GM21390 (cell line): ENCODE results near the gene OR10G4.
"Not testable (repeated sequence)": the region's sequence is repeated elsewhere in the genome, so short reads cannot be mapped to it uniquely, and the experiment has no call there.

Experiments used
- ATAC-seq: cut with Tn5 transposase; IDR thresholded peaks from one replicate; pipeline ENCODE4 v1.9.1; 2021; ENCODE audit not compliant: unreplicated experiment

Gene OR10G4

GRCh38 chr11:124012697-124013096, at the start of gene OR10G4:
TSS of gene OR10G4 (plus strand) at chr11:124012997. CDS start at chr11:124015575, 2,578 bp downstream.
- no peak for ATAC-seq

- ATAC-seq: no peak
Observed at GRCh38 chr11:123973816-123974215, 39.0 kb upstream of the OR10G4 start.

- ATAC-seq: no peak
Observed at GRCh38 chr11:123976770-123977560, 35.8 kb upstream of the OR10G4 start.

GRCh38 chr11:123977731-123978347, 35.0 kb upstream of the OR10G4 start, which contains the start of gene OR10S1:
TSS of gene OR10S1 (minus strand) at chr11:123977781. CDS start at chr11:123977664, 117 bp downstream.
- no peak for ATAC-seq

GRCh38 chr11:123979311-123979710, 33.5 kb upstream of the OR10G4 start:
- ATAC-seq: no peak

GRCh38 chr11:123995119-123995518, 17.7 kb upstream of the OR10G4 start, which contains the start of gene OR10G6:
TSS of gene OR10G6 (minus strand) at chr11:123995161. CDS start at chr11:123995161, 0 bp downstream.
- no peak for ATAC-seq

- ATAC-seq: not testable (repeated sequence)
Observed at GRCh38 chr11:124015837-124016236, 3.0 kb downstream of the OR10G4 start.

- ATAC-seq: no peak
Observed at GRCh38 chr11:124026498-124026897, 13.7 kb downstream of the OR10G4 start, which contains the start of gene OR10G8. TSS of gene OR10G8 (plus strand) at chr11:124026798. CDS start at chr11:124029623, 2,825 bp downstream.

- no peak for ATAC-seq
Observed at GRCh38 chr11:124036666-124037065, 23.9 kb downstream of the OR10G4 start.

GRCh38 chr11:124039557-124039956, 26.8 kb downstream of the OR10G4 start:
- no peak for ATAC-seq

- ATAC-seq: no peak
Observed at GRCh38 chr11:124041254-124041653, 28.5 kb downstream of the OR10G4 start, which contains the start of gene OR10G7. TSS of gene OR10G7 (minus strand) at chr11:124041325. CDS start at chr11:124039001, 2,324 bp downstream.

- ATAC-seq: no peak
Observed at GRCh38 chr11:124043420-124043819, 30.6 kb downstream of the OR10G4 start.

GRCh38 chr11:124050748-124051147, 38.0 kb downstream of the OR10G4 start:
- no peak for ATAC-seq

GRCh38 chr11:124052966-124053365, 40.2 kb downstream of the OR10G4 start:
- no peak for ATAC-seq
